DMS153 (cell line): ENCODE results near the gene MRNIP.
"Not testable (repeated sequence)": the region's sequence is repeated elsewhere in the genome, so short reads cannot be mapped to it uniquely, and the experiment has no call there.

Experiments
- DNase-seq: peaks from one replicate; lab custom pipeline; 2025; lab: John Stamatoyannopoulos, UW

Gene MRNIP

DNA sequence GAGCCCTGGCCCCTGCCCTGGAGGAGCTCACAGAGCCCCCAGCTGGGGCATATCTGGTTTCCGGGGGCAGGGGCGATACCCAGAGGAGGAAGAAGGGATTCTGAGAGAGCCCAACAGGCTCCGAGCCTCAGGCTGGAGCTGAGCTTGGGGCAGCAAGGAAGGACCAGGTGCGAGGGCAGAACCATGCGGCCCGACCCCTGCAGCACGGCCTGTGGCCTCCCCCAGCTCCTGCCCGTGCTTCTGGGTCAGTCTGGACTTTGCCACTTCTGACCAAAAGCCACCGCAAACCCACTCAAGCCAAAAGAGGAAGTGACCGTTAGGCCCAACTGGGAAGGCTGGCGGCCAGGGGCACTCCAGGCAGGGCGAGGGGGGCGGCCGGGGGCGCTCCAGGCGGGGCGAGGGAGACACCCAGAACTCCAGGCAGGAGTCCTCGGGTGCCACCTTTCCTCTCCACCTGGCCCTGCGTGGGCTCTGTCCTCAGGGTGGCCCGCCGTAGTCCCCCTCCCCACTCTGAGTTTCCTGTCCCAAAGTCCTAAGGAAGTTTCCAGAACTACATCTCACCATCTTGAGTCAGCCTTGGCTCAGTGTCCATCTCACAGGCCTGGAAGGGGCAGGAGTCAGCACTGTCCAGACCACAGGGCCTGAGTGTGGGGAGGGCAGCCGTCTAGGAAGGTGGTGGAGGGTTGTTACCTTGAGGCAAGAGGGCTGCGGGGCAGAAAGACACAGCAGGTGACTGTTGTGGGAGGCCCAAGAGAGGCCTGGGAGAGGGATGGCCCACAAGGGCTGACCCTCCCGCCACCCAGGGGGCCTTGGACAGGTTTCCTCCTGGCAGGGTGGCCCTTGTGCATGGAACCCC is 65.8 kb downstream of the MRNIP start:
- DNase-seq, result no peak

DNA sequence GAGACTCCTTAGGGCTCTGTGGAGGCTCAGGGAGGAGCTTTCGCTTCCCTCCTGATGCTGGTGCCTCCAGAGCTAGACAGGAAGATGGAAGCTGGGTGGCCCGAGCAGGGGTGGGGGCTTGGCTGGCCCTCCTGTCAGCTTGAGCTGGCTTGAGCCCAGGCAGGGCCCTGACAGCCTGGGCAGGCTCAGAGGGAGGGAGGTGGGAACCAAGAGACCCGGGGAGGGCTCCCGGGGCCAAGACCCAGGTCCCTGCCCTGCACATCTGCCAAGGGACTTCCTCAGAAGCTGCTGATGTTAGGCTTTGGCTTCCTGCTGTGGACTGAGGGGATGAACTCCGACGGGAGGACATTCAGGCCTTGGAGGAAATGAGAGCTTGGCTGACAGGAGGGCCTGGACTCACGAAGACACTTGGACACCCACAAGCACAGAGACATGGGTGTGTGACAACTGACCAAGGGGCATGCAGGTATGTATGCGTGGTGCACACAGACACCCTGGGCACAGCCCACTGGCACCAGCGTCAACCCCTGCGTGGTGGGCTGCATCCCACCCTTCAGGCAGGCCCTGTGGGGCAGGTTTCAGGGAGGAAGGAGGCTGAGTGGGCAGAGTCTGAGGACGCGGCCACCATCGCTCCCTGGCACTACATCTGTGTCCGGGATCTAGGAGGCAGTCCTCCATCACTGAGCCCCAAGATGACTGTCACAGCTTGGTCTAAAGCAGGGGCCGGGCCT is 66.6 kb downstream of the MRNIP start:
- DNase-seq, result no peak

DNA sequence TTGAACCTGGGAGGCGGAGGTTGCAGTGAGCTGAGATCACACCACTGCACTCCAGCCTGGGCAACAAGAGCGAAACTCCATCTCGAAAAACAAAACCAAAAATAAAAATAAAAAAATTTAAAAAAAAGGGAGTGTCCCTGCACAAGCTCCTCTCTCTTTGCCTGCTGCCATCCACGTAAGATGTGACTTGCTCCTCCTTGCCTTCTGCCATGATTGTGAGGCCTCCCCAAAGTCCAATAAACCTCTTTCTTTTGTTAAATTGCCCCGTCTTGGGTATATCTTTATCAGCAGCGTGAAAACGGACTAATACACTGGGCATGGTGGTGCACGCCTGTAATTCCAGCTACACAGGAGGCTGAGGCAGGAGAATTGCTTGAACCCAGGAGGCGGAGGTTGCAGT is 69.3 kb downstream of the MRNIP start:
- DNase-seq, result not testable (repeated sequence)

- no peak for DNase-seq
These were observed 70.3 kb downstream of the MRNIP start for GRCh38 chr5:179788193-179788854.
